GM15510 (cell line): Measurements from ENCODE around the gene GMPPA.

Experiments used
- POLR2A ChIP-seq: IDR thresholded peaks from 3 replicates; pipeline ENCODE4 v1.6.1; 2011; ENCODE audit warnings: borderline replicate concordance; ENCODE audit not compliant: insufficient read length; ENCODE audit errors: extremely low read depth

GMPPA gene

GRCh38 chr2:219530048-219530963 lies 31.6 kb downstream of the GMPPA start:
- TF ChIP-seq POLR2A: no peak

DNA sequence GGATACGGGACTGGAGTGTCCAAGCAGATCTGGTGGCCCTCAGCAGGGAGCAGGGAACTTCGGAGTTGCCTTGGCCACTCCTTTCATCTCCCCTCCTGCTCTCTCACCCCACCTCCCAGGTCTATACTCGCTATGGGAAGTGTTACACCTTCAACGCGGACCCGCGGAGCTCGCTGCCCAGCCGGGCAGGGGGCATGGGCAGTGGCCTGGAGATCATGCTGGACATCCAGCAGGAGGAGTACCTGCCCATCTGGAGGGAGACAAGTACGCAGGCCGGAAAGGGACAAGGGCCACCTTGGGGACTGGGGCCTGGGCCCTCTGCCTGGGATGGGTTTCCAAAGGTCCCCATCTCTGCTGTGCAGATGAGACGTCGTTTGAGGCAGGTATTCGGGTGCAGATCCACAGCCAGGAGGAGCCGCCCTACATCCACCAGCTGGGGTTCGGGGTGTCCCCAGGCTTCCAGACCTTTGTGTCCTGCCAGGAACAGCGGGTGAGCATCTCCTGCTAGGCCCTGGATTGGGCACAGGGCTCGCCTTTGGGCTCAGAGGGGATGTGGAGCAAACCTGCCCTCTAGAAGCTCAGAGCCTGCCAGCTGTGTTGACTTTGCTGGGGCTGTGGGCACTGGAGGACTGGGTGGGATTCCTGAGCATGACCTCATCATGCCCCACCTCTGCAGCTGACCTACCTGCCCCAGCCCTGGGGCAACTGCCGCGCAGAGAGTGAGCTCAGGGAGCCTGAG lies 33.1 kb downstream of the GMPPA start:
- no peak for TF ChIP-seq POLR2A

DNA sequence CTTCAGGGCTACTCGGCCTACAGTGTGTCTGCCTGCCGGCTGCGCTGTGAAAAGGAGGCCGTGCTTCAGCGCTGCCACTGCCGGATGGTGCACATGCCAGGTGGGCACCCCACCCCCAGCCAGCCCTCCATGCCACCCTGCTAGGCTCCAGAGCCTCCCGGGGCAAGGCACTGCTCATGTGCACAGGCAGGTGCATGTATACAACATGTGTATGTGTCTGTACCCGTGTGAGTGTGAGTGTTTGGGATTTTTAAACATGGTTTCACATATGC lies 33.6 kb downstream of the GMPPA start:
- TF ChIP-seq POLR2A: no peak

DNA sequence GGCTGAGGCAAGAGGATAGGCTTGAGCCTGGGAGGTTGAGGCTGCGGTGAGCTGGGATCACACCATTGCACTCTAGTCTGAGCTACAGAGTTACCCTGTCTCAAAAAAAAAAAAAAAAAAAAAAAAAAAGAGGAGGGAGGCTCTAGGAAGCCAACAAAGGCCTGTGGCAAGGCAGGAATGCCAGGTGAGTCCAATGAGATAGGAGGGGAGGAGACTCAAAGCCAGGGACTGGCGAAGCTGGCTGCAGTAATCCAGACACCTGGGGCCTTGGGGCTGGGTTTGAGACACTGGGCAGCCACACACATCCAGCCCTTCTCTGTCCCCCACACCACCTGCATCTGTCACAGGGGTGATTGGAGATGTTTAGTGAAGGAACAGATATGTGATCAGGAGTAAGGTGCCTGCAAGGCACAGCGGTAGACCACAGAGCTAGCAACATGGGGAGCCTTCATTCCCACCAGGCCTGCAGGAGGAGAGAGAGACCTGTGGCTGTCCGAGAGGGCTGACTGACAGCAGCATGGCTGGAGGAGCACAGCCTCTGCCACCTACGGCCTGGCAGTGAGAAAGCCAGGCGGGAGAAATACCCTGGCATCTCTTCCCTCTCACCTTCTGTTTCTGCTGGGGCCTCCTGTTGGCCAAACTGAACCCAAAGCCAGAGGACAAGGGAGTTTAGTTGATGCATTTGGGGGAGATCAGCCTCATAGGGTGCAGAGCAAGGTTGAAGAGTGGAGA lies 35.4 kb downstream of the GMPPA start:
- no peak for TF ChIP-seq POLR2A

DNA sequence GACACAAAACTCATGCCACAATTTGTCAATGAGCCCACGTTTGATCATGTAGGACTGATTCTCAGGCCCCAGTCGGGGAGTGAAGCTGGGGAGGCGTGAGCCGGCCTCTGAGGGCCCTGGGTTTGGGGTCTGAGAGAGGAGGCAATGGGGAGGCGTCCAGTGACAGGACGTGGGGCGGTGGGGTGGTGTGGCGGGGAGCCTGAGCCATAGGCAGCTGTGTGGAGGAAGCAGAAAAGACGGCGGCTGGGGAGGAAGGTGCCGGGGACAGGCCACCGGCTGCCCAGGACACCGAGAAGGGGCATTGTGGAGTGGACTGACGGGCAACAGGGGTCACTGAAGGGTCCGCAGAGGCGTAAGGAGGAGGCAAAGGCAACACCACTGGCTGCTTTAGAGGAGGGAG lies 37.7 kb downstream of the GMPPA start:
- no peak for TF ChIP-seq POLR2A

DNA sequence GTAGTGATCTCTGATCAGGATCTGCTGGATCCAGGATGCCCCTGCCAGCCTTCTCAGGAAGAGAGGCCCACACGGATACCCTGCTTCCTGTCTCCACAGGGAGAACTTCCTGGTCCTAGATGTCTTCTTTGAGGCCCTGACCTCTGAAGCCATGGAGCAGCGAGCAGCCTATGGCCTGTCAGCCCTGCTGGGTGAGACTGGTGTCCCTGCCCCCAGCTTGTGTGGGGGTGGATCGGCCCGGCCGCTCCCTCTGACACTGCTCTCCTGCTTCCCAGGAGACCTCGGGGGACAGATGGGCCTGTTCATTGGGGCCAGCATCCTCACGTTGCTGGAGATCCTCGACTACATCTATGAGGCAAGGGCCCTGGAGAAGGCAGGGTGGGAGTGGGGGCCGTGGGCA lies 38.3 kb downstream of the GMPPA start:
- TF ChIP-seq POLR2A: no peak

- TF ChIP-seq POLR2A: no peak
These were observed 39.2 kb downstream of the GMPPA start for GRCh38 chr2:219537657-219538488.

- TF ChIP-seq POLR2A: no peak
These were observed 39.8 kb downstream of the GMPPA start for GRCh38 chr2:219538504-219538951.

DNA sequence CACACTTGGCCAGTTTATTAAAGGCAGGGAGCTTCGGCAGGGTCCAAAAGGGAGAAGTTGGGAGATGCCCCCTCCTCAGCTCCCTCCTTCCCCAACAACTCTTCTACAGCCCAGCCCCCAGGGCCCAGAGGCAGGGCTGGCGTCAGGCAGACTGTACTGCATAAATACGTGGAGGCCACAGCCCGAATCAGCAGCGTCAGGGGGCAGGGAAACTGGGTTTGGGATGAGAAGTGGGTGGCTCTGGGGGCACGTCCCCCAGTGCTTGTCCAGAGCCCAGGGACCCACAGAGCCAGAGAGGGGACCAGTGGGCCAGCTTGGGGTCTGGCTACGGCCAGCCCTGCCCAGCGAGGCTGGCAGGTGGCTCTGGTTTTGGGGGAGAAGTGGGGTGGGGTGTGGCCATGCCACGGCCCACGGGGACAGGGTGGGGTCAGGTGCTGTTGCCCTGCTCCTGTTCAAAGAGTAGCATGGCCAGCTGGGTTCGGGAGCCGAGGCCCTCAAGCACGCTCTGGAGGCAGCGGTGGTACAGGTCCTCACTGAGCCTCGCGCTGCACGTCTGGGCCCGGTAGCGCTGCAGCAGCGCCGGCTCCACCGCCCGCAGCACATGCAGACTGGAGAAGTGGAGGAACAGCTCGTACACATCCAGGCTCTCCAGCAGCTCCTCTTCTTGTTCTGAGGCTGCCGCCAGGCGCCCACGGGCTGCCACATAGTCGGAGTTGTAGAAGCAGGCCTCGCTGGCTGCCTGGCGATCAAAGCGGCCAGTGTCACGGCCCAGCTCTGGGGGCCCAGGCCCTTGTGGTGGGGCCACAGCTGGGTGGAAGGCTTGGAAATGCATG lies 40.5 kb downstream of the GMPPA start:
- TF ChIP-seq POLR2A: no peak

DNA sequence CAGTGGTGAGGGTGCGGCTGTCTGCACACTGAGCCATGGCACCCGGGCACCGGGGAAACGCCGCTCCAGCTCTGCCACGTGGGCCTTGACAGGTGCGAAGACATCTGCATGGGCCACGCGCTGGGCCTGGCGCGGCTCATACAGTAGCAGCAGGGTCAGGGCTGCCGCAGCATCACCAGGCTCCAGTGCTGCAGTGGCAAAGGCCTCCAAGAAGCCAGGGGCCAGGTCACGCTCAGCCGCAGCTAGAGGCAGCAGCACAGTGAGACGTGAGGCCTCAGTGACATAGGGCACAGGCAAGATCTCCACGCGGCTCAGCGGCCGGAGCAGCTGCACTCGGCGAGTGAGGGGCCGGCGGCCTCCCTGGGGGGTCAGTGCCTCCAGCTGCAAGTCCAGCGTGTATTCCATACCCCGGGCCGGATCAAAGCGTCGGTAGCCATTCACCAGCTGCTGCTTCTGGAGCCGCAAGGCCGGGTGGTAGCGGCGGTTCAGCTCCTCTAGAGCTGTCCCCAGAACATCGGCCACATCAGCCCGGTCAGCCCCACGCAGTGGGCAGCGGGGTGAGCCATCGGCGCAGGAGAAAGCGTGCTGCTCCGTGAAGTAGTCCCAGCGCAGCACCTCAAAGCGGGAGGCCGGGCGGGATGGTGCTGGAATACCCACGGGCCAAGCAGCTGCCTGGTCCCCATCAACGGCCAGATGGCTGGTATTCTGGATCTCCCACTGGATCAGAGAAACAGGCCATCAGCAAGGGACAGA lies 41.4 kb downstream of the GMPPA start:
- TF ChIP-seq POLR2A: no peak

GRCh38 chr2:219540784-219541504 lies 42.3 kb downstream of the GMPPA start:
- TF ChIP-seq POLR2A: no peak

GRCh38 chr2:219541611-219542180 lies 43.0 kb downstream of the GMPPA start:
- no peak for TF ChIP-seq POLR2A
